Gastroesophageal sphincter (tissue), 2 donors: Measurements from ENCODE around the gene NCKAP5.

Experiments
- EP300 ChIP-seq: sonication (generic); formaldehyde crosslinking; IDR thresholded peaks from one replicate; pipeline ENCODE4 v1.6.1; 2017; ENCODE audit warnings: antibody characterized with exemption, mild to moderate bottlenecking
- POLR2AphosphoS5 ChIP-seq: sonication (generic); formaldehyde crosslinking; IDR thresholded peaks from one replicate; pipeline ENCODE4 v1.6.1; 2017; ENCODE audit warnings: antibody characterized with exemption

- TF ChIP-seq POLR2AphosphoS5 (no peak), EP300 (no peak)
Observed at GRCh38 chr2:133360190-133360589, 208.1 kb downstream of the NCKAP5 start.
